ENCODE measurements around the gene RASGRP1. TPM values are rescaled to one million over a fixed set of nuclear protein-coding genes. Genes with fewer than 3 reads are reported as not detected.

The RASGRP1 gene
- total RNA-seq, 1 experiment from 2014 or later, result 2.8 TPM

DNA sequence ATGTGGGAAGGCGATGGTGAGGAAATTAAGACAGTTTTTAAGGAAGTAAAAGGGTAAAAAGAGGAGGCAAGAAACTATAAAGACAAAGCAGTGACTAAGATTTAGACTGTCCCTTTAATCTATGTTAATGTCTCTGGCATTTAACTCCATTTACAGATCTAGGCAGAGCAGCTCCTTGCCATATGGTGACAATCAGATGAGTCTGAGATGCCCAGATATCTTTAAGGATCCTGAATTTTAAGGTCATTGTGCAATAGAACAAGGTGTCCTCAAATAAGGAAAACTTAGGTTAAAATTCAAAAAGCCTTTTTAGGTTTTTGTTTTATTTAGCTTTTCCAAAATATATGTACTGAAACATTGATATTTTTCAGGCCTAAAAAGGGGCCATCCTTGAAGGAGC, 24.1 kb downstream of the RASGRP1 start (continued):
- TF ChIP-seq ZNF512 (CRISPR knock-in tag; IDR thresholded peaks at IDR 0.05; ENCODE audit: borderline replicate concordance), result no peak
- TF ChIP-seq CDX4 (CRISPR knock-in tag; IDR thresholded peaks at IDR 0.05; ENCODE audit: borderline replicate concordance), result no peak
- no peak for TF ChIP-seq CBFB (CRISPR knock-in tag; IDR thresholded peaks at IDR 0.05; ENCODE audit: low read depth)
- no peak for TF ChIP-seq MXD4 (CRISPR knock-in tag; IDR thresholded peaks at IDR 0.05; ENCODE audit: borderline replicate concordance)
- no peak for TF ChIP-seq CREB1 (CRISPR knock-in tag; IDR thresholded peaks at IDR 0.05)
- TF ChIP-seq ATF3 (CRISPR knock-in tag; conservative IDR thresholded peaks at IDR 0.05), result no peak
- no peak for TF ChIP-seq GTF2I (CRISPR knock-in tag; conservative IDR thresholded peaks at IDR 0.05)
- TF ChIP-seq ZNF425 (CRISPR knock-in tag; conservative IDR thresholded peaks at IDR 0.05), result no peak
- no peak for TF ChIP-seq CREM (CRISPR knock-in tag; IDR thresholded peaks at IDR 0.05)
- TF ChIP-seq NFYB (CRISPR knock-in tag; conservative IDR thresholded peaks at IDR 0.05; ENCODE audit: low read depth), result no peak
- TF ChIP-seq, protein P1, sequence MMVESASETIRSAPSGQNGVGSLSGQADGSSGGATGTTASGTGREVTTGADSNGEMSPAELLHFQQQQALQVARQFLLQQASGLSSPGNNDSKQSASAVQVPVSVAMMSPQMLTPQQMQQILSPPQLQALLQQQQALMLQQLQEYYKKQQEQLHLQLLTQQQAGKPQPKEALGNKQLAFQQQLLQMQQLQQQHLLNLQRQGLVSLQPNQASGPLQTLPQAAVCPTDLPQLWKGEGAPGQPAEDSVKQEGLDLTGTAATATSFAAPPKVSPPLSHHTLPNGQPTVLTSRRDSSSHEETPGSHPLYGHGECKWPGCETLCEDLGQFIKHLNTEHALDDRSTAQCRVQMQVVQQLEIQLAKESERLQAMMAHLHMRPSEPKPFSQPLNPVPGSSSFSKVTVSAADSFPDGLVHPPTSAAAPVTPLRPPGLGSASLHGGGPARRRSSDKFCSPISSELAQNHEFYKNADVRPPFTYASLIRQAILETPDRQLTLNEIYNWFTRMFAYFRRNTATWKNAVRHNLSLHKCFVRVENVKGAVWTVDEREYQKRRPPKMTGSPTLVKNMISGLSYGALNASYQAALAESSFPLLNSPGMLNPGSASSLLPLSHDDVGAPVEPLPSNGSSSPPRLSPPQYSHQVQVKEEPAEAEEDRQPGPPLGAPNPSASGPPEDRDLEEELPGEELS (CRISPR knock-in tag; IDR thresholded peaks at IDR 0.05), result no peak
- no peak for TF ChIP-seq JUN (CRISPR knock-in tag; IDR thresholded peaks at IDR 0.05)
- no peak for TF ChIP-seq ZMAT4 (CRISPR knock-in tag; IDR thresholded peaks at IDR 0.05)
- no peak for TF ChIP-seq ZBTB21 (CRISPR knock-in tag; IDR thresholded peaks at IDR 0.05; ENCODE audit: borderline replicate concordance)
- no peak for TF ChIP-seq OVOL2 (CRISPR knock-in tag; IDR thresholded peaks at IDR 0.05; ENCODE audit: borderline replicate concordance)

GRCh38 chr15:38539008-38539343, 25.6 kb downstream of the RASGRP1 start:
- peaks cover 1% of the 10 kb centered on the region for H3K4me1 Mint-ChIP-seq
- no peaks in the 10 kb centered on the region for H3K9me3 Mint-ChIP-seq
- DNase-seq (ENCODE audit: low spot score) (no peak), ATAC-seq (no peak)
- H3K4me3 Mint-ChIP-seq, result no peak overlapping the region
- ChIA-PET CTCF (no interaction called here), POLR2A (no interaction called here)
- no peak for TF ChIP-seq ZBTB21 (CRISPR knock-in tag; IDR thresholded peaks at IDR 0.05; ENCODE audit: borderline replicate concordance)
- TF ChIP-seq, protein P2, sequence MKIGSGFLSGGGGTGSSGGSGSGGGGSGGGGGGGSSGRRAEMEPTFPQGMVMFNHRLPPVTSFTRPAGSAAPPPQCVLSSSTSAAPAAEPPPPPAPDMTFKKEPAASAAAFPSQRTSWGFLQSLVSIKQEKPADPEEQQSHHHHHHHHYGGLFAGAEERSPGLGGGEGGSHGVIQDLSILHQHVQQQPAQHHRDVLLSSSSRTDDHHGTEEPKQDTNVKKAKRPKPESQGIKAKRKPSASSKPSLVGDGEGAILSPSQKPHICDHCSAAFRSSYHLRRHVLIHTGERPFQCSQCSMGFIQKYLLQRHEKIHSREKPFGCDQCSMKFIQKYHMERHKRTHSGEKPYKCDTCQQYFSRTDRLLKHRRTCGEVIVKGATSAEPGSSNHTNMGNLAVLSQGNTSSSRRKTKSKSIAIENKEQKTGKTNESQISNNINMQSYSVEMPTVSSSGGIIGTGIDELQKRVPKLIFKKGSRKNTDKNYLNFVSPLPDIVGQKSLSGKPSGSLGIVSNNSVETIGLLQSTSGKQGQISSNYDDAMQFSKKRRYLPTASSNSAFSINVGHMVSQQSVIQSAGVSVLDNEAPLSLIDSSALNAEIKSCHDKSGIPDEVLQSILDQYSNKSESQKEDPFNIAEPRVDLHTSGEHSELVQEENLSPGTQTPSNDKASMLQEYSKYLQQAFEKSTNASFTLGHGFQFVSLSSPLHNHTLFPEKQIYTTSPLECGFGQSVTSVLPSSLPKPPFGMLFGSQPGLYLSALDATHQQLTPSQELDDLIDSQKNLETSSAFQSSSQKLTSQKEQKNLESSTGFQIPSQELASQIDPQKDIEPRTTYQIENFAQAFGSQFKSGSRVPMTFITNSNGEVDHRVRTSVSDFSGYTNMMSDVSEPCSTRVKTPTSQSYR (CRISPR knock-in tag; IDR thresholded peaks at IDR 0.05), result no peak
- H3K36me3 Mint-ChIP-seq, result no peaks in the 10 kb centered on the region
- no peaks in the 10 kb centered on the region for H3K27me3 Mint-ChIP-seq (ENCODE audit: low read depth)
- no peak overlapping the region for H3K27ac Mint-ChIP-seq
